ENCODE measurements around the gene PODXL2. TPM values are rescaled to one million over a fixed set of nuclear protein-coding genes. Genes with fewer than 3 reads are reported as not detected.
"Not testable (repeated sequence)": the region's sequence is repeated elsewhere in the genome, so short reads cannot be mapped to it uniquely, and the experiment has no call there.

Gene PODXL2
- total RNA-seq, 1 donor from 2014 or later, result 1.4 TPM

DNA sequence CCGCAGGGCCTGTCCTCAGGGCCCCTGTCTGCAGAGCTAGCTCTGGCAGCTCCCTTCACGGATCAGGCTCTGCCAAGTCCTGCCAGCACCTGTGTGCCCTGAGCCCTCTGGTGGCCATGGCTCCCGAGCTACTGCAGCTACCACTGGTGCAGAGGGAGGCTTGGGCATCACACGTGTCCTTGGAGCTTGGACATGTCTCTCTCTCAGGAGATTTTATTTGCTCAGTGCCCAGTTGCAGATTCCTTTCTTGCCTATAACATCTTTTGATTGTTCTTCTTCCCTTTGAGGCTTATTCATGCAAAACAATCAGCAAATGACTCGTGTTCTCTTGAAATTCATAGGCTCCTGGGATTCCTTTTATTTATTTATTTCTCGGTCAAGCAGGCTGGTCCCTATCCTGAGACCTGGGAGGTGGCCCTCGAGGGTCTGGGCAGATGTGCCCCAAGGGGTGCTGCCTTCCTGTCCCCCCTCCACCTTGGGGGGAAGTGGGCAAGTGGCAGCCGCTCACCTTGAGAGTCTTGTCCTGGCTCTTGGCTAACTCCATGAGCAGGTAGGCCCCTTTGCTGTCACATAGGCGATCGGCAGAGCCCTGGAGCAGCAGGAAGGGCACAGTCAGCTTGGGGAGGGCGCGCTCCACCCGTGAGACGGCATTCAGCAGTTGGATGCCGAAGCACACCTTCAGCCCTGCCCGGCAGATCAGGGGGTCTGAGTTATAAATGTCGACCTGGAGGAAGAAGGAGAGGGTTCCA lies 65.7 kb downstream of the PODXL2 start:
- DNase-seq (ENCODE audit: missing footprints) (peak; percentile 85), ATAC-seq (no peak)
- intact Hi-C loops (cut with DNase I), result no loop called here

DNA sequence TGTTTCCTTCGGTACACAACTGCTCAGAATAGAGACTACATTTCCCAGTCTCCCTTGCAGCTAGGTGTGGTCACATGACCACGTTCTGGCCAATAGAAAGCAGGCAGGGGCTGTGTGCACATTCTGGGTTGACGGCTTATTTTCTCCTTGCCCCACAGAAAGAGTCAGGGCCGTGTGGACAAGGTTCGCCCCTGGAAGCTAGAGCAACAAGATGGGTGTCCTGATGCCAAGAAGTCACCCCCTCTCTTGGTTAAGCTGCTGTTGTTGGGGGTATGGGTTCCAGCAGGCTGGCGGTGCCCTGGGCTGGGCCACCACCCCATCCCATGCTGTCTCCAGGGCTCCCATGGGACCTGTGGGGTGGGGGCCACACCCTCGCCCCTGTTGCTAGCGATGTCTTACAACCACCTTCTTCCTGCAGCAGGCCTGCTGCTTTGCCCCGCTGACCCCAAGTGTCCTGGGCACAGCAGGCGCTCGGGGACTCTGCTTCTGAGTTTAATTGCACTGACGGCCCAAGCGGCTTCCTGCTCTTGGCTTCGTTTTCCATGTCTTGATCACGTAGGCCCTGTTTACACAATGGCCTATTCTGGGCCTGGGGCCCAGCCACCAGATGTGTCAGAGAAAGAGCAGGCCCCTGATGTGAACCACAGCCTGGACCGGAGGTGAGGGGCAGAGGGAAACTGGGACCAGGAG lies 68.7 kb downstream of the PODXL2 start:
- DNase-seq (ENCODE audit: missing footprints), result peak; percentile 94
- ATAC-seq, result peak; percentile 68
- intact Hi-C loops (cut with DNase I), result loop anchor here (2.0 kb wide), 2 partner anchors 49 to 119 kb away; no protein-coding TSS in a partner anchor

DNA sequence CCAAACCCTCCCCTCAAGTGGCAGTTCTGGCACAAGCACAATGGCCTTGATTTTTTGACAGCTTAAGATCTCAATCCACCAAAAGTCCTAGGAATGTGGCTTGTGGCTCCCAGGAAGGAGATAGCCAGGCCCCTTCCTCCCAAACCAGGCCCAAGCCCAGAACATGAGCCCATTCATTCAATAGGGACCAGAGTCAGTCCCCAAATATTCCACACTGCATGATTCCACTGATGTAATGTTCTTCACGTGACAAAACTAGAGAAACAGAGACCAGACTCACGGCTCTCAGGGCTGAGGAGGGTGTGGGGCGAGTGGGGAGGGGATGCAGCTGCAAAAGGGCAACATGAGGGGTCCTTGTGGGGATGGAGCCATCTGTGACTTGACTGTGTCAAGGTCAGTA lies 69.3 kb downstream of the PODXL2 start:
- ATAC-seq (no peak), DNase-seq (ENCODE audit: missing footprints) (no peak)
- intact Hi-C loops (cut with DNase I), result no loop called here

DNA sequence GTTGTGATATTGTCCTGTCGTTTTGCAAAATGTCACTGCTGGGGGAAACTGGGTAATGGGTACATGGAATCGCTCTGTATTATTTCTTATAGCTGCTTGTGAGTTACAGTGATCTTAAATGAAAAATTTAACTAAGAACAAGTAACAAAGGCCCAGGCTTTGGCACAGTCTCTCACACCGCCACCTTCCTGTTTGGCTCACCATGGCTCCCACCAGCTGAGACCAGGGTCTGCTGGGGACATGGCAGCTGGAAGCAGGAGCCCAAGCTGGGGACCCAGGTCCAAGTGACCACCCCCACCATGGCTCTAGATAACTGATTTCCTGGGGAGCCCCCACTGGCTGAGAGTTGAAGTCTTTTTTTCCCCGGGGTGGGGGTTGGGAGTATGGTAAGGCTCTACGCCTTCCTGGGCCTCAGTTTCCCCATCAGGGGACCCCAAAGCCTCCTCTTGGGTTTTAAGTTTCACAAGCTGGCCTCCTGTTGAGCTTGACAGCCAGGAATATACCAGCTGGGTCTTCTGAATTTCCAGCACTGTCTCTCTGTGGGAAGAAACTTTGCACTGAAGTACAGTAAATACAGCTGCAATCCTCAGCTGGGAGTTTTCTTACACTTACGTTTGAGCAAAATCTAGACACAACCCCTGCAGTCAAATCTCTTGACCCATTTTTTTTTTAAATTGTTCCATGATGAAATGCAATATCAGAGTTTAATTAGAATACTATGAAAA lies 69.9 kb downstream of the PODXL2 start:
- DNase-seq (ENCODE audit: missing footprints), result no peak
- ATAC-seq, result no peak

DNA sequence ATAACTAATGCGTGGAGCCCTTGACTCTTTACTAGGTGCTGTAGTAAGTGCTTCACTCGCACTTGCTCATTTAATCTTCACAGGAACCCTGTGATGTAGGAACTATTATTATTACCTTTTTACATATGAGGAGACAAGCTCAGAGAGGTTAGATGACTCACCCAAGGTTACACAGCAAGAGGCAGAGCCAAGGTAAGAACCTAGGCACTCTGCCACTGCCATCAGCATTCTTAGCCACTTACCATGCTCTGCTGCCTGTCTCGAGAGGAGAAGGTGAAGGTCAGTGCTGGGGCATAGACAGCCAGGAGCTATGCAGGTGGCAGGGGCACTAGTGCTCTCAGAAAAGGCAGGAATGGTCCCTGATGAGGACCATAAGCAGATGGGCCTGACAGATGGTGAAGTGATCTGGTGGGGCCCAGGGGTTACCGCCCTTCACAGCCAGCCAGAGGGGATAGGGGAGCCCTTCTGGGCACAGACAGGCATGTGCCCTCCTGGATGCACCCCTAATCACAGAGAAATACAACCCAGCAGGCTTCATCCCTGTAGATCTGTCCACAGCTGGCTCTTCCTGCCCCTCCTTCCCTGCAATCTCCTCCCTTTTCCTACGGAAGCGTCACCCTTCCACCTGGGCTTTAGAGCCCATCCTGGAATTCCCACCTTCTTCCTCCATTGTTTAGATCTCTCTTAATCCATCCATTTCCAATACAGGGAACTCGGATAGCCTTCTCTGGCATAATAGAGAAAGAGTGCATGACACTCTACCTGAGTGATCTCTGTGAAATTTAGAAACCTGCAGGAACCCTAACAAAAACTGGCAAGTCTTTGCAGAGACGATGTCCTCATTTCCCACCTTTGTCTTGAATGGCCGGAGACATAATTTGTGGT lies 70.7 kb downstream of the PODXL2 start:
- ATAC-seq (no peak), DNase-seq (ENCODE audit: missing footprints) (no peak)
- intact Hi-C loops (cut with DNase I), result no loop called here

More for the DNA sequence above, 69.9 kb downstream of the PODXL2 start:
- intact Hi-C loops (cut with DNase I), result no loop called here

DNA sequence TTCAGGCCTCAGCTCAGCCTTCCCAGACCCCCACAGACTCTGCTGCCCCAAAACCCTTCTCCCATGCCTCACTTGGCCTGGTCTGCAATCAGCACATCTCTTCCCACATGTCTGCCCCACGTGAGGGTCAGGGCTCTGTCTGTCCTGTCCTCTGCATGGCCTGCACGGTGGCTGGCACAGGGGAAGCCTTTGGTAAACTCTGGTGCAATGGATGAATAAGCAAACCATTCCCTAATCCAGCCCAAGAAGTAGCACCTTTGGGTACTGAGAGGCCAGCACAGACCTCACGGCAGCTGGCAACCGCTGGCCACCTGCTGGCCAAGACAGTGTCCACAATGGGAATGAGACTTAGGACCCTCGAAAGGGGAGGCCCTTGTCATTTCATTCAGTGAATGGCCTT lies 71.4 kb downstream of the PODXL2 start:
- ATAC-seq, result no peak
- intact Hi-C loops (cut with DNase I), result no loop called here
- DNase-seq (ENCODE audit: missing footprints), result no peak

DNA sequence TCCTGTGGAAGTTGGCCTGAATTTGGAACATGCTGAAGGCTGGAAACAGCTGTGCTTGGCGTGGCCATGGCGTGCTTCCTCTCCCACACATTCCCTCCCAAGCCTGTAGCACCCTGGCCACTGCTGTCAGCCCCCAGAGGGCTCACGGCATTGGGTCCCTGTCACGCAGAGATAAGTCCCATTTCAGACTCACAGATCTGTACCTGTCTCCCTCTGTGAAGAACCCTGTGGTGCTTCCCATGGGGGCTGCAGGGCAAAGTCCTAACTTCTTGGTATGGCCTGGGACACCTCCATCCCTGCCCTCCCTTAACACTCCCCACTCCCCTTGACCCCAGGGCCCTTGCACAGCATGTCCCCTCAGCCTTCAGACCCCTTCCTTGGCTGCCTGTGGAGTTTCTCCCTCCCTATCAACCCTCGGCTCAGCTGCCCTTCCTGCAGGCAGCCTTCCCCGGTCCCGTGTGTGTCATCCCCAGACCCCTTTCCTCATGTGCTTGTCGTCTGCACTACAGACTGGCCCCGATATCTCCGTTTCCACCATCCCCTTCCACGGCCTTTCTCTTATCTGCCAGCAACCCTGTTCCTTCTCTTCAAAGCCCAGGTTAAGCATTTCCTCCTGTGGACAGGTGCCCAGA lies 72.4 kb downstream of the PODXL2 start:
- no peak for ATAC-seq
- intact Hi-C loops (cut with DNase I), result no loop called here
- peak; percentile 83 for DNase-seq (ENCODE audit: missing footprints)

DNA sequence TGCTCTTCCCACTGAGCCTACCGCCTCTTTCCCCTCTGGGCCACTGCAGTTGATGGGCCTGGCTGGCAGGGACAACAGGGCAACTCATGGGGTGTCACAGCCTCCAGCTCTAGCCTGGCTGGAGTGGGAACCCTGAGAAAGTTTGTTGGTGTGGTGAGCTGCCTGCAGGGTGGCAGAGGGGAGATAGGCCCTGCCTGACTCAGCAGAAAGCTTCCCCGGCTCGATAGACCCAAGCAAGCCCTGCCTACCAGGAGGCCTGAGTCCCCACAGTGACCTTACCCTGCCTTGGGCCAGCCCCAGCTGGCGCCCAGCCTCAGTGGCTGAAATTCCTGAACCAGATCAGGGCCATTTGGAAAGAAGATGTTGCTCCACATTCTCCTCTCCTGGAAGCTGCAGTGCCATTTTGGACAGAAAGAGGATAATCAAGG lies 73.2 kb downstream of the PODXL2 start:
- intact Hi-C loops (cut with DNase I), result no loop called here
- ATAC-seq (no peak), DNase-seq (ENCODE audit: missing footprints) (no peak)

DNA sequence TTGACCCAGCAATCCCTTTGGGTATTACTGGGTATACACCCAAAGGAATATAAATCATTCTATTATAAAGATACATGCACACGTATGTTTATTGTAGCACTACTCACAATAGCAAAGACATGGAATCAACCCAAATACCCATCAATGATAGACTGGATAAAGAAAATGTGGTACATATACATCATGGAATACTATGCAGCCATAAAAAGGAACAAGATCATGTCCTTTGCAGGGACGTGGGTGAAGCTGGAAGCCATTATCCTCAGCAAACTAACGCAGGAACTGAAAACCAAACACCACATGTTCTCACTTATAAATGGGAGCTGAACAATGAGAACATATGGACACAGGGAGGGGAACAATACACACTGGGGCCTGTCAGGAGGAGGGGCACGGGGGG lies 75.9 kb downstream of the PODXL2 start:
- ATAC-seq; DNase-seq (ENCODE audit: missing footprints); intact Hi-C loops (cut with DNase I): not testable (repeated sequence)

DNA sequence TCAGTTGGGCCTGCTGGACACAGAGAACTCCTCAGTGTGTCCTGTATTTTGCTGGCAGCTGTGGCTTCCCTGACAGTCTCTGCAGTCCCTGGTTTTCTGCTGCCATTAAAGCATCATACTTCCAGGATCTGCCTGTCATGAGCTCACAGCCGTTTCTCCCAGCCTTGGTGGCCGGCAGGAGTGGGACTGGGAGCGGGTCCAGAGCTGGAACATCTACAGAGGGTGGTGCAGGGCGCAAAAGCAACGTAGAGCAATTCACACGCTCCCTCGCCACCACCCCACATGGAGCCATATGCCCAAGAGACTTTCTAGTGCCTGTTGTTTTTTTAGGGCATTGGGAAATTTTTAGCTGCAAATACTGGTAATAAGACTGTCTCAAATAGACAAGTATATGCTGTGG lies 77.3 kb downstream of the PODXL2 start:
- DNase-seq (ENCODE audit: missing footprints) (no peak), ATAC-seq (peak; percentile 70)
- intact Hi-C loops (cut with DNase I), result no loop called here

DNA sequence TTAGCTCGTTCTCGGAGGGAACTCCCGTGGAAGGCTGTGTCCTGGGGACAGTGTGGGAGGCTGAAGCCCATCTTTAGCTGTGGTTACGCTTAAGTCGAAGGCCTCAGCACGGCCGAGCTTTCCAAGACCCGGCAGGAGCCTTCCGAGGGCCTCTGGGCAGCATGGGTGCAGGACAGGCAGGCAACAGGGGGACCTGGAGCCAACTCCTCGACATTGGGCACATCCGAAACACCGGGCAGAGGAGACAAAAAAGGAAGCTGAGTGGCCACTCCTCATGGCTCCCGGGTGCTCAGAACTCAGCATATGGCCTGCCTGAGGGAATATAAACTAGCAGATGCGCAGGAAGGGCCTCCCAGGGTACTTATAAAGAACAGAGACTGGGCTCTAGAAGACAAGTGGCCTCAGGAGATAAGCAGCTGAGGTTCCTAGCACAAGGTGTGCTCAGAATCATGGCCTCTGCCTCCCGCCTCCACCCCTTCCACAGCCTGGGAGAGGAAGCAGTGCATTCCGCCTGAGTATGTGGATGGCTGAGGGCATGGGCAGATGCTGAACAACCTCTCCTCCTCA lies 77.9 kb downstream of the PODXL2 start:
- ATAC-seq (no peak), DNase-seq (ENCODE audit: missing footprints) (no peak)
- intact Hi-C loops (cut with DNase I), result no loop called here

DNA sequence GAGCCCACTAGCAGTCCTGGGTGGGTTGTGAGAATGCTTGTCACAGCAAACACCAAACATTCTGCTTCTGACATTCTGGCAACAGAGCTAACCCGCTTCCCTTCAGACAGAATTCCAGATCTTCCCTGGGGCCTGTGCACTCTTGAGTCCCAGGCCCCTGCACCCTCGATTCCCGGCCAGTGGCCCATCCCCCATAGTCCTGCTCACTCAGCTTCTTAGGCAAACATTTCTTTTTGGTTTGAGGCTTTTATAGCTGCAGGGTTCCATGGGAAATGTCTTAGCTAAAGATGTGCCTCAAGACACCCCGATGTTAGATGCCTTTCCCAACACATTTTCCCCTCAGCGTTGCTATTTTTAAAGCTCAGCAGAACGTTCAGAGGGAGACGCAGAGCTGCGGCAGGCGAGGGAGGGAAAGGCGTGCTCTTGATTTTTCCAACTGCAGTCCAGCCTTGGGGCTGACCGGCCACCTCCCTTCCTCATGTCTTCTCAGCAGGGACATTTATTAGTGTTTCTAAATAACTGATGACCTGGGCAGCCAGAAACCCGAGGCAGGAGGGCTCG lies 78.9 kb downstream of the PODXL2 start:
- intact Hi-C loops (cut with DNase I), result no loop called here
- ATAC-seq (peak; percentile 40), DNase-seq (ENCODE audit: missing footprints) (no peak)

DNA sequence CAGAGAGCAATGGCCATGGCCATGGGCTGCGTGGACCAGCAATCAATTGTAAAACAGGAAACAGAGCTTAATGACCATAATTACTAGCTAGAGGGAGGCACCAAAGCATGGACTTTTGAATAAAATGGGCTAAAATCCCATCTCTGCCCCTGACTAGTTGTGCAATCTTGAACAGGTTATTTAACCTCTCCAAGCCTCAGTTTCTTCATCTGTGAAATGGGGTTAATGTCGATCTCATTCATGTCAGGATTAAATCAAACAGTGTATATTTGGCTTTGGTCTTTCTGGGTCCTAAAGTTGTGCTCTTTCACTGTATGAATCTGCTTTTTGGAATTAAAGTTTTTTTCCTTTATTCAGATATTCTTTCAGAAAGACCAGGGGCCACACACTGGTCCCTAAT lies 79.9 kb downstream of the PODXL2 start:
- DNase-seq (ENCODE audit: missing footprints) (no peak), ATAC-seq (no peak)
- intact Hi-C loops (cut with DNase I), result no loop called here

DNA sequence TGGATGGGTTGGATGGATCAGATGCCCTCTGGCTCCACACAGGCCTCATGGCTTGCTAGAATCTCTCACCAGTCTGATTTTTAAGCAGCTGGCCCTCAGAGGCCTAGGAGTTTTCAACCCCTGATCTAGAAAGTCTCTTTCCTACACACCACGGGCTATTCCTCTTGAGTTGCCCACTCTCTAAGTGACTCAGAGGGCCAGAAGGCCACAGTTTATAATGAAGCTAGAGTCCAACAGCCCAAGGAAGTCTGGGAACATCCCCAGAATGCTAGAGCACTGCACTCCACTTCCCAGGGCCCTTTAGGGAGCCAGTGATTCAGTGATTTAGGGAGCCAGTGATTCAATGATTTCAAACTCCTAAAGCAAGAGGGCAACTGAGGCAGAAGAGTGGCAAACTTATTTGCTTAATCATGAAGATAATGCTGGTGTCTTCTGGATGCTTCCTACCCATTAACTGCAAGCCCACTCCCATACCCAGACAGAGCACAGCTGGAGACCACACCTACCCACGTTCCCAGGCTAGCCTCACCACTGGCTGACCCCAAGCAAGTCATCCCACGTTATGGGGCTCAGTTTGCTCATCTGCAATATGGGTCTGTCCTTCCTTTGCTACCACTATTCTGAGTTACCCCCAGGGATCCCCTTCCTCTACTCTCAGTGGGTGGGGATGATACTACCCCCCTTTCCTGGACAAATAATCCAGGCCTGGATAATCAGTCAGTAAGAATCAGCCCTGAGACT lies 80.5 kb downstream of the PODXL2 start:
- no peak for DNase-seq (ENCODE audit: missing footprints)
- ATAC-seq, result no peak
- intact Hi-C loops (cut with DNase I), result no loop called here

DNA sequence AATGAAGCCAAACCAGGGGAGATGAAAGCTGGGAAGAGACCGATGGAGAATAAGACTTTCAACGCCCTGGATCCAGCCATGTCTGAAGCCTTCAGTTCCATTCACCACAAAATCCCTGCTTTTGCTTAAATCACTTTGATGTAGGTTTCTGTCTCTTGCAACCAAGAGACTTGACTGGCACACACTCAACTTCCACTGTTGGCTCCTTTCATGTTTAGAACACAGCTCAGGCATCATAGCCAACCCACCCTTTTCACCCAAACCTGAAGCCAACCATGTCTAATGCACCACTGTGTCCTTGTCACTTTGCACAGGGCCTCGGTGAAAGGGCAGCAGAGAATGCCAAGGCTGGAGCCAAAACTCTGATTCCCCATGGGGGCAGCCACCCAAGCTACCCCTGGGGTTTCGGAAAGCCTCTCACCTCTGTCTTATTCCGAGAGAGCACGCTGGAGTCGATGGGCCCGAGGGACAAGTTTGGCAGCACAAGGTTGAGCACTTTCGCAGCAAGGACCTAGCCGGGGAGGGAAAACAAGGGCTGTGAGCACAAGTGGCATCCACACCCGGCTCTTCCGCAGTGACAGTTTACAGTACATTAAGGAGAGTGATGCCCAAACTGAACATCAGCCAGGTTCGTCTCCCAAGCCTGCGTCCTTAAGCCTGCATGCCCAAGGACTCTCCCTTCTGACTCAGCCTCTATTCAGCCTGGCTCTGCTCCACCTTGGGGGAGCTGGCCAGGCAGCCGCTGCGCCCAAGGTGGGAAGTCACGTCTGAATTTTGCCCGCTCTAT lies 81.4 kb downstream of the PODXL2 start:
- no peak for ATAC-seq
- no peak for DNase-seq (ENCODE audit: missing footprints)
- intact Hi-C loops (cut with DNase I), result no loop called here

DNA sequence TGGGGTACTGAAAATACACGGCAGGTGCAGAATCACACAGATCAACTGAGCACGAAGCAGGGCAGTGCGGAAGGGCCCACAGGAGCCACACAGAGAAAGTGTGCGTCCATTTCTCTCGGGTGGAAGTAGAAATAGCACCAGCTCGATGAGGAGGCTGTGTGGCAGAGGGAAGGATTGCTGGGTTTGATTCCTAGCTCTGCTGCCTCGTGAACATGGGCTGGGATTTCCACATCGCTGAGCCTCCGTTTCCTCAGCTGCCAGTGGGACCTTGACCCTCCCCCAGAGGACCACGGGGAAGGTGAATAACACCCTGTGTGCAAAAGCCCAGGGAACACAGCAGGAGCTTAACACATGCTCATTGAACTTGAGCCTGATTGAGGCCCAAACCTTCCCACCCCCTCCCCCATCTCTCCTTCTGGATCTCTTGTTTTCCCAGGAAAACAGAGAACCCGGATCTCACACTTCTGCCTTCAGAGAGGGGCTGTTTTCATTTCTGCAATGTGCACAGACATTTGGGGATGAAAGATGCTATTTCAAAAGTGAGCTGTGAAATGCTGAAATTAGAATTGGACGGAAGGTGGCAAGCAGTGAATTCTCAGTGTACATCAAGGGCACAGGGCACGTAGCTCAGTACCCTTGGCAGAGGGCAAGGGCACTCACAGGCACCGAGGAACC lies 82.2 kb downstream of the PODXL2 start:
- intact Hi-C loops (cut with DNase I), result no loop called here
- ATAC-seq, result no peak
- DNase-seq (ENCODE audit: missing footprints), result no peak

Data from Right ventricle myocardium inferior (tissue), 1 donor.